ENCODE data around the gene SYPL1. TPM values are rescaled to one million over a fixed set of nuclear protein-coding genes. Genes with fewer than 3 reads are reported as not detected.

The SYPL1 gene
- total and polyA plus RNA-seq, 9 of the 15 experiments (the other 6 are each of a cell fraction or from before 2014, with no cell fraction given), result 23.8 to 214 (median 70.2) TPM

DNA sequence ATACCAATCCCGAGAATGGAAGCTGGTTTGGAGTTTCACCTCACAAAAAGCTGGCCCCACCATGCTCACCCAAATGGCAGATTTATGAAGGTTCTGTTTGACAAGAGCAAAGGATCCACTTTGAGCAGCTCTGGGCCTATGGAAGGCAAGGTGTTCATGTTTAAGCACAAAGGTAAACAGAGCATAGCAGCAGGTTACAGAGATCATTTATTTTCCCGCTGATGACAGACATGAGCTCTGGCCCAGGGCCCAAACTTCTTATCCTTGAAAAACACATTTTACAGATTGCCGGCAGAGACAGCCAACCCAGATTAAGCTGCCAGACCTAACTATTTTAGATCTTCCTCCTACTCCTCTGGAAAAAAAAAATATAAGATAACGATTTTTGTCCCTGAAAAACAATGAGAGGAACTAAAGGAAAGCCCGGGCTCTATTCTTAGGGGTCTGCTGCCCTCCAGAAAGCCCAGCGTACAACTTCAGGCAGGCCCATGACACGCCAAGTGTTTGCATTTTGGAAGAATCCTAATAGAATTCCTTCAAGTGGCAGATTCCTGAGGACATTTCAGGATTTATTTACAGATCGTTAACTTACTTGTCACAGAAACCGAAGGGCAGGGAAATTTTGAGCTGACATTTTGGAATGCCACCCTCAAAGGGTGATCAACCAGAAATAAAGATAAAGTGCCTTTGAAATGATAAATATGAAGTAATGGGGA is 40.0 kb downstream of the SYPL1 start (continued):
- TF ChIP-seq, protein P1, sequence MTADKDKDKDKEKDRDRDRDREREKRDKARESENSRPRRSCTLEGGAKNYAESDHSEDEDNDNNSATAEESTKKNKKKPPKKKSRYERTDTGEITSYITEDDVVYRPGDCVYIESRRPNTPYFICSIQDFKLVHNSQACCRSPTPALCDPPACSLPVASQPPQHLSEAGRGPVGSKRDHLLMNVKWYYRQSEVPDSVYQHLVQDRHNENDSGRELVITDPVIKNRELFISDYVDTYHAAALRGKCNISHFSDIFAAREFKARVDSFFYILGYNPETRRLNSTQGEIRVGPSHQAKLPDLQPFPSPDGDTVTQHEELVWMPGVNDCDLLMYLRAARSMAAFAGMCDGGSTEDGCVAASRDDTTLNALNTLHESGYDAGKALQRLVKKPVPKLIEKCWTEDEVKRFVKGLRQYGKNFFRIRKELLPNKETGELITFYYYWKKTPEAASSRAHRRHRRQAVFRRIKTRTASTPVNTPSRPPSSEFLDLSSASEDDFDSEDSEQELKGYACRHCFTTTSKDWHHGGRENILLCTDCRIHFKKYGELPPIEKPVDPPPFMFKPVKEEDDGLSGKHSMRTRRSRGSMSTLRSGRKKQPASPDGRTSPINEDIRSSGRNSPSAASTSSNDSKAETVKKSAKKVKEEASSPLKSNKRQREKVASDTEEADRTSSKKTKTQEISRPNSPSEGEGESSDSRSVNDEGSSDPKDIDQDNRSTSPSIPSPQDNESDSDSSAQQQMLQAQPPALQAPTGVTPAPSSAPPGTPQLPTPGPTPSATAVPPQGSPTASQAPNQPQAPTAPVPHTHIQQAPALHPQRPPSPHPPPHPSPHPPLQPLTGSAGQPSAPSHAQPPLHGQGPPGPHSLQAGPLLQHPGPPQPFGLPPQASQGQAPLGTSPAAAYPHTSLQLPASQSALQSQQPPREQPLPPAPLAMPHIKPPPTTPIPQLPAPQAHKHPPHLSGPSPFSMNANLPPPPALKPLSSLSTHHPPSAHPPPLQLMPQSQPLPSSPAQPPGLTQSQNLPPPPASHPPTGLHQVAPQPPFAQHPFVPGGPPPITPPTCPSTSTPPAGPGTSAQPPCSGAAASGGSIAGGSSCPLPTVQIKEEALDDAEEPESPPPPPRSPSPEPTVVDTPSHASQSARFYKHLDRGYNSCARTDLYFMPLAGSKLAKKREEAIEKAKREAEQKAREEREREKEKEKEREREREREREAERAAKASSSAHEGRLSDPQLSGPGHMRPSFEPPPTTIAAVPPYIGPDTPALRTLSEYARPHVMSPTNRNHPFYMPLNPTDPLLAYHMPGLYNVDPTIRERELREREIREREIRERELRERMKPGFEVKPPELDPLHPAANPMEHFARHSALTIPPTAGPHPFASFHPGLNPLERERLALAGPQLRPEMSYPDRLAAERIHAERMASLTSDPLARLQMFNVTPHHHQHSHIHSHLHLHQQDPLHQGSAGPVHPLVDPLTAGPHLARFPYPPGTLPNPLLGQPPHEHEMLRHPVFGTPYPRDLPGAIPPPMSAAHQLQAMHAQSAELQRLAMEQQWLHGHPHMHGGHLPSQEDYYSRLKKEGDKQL (CRISPR knock-in tag; IDR thresholded peaks at IDR 0.05; ENCODE audit: borderline replicate concordance), result no peak
- TF ChIP-seq PURB (CRISPR knock-in tag; IDR thresholded peaks at IDR 0.05; ENCODE audit: low read depth) (no peak), ZFX (CRISPR knock-in tag; IDR thresholded peaks at IDR 0.05) (peak; percentile 42; the same call in 1 of the 2 replicates), PHB2 (IDR thresholded peaks at IDR 0.05; ENCODE audit: low read depth) (peak; percentile 88; the same call in 1 of the 2 replicates)
- TF ChIP-seq, protein P2, sequence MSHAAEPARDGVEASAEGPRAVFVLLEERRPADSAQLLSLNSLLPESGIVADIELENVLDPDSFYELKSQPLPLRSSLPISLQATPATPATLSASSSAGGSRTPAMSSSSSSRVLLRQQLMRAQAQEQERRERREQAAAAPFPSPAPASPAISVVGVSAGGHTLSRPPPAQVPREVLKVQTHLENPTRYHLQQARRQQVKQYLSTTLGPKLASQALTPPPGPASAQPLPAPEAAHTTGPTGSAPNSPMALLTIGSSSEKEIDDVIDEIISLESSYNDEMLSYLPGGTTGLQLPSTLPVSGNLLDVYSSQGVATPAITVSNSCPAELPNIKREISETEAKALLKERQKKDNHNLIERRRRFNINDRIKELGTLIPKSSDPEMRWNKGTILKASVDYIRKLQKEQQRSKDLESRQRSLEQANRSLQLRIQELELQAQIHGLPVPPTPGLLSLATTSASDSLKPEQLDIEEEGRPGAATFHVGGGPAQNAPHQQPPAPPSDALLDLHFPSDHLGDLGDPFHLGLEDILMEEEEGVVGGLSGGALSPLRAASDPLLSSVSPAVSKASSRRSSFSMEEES (CRISPR knock-in tag; IDR thresholded peaks at IDR 0.05), result no peak
- TF ChIP-seq, protein P3, sequence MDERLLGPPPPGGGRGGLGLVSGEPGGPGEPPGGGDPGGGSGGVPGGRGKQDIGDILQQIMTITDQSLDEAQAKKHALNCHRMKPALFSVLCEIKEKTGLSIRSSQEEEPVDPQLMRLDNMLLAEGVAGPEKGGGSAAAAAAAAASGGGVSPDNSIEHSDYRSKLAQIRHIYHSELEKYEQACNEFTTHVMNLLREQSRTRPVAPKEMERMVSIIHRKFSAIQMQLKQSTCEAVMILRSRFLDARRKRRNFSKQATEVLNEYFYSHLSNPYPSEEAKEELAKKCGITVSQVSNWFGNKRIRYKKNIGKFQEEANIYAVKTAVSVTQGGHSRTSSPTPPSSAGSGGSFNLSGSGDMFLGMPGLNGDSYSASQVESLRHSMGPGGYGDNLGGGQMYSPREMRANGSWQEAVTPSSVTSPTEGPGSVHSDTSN (CRISPR knock-in tag; IDR thresholded peaks at IDR 0.05; ENCODE audit: low read depth), result peak; percentile 74
- TF ChIP-seq, protein P3 (tag; conservative IDR thresholded peaks at IDR 0.05; ENCODE audit: low read depth), result peak; percentile 100
- TF ChIP-seq, protein P4, sequence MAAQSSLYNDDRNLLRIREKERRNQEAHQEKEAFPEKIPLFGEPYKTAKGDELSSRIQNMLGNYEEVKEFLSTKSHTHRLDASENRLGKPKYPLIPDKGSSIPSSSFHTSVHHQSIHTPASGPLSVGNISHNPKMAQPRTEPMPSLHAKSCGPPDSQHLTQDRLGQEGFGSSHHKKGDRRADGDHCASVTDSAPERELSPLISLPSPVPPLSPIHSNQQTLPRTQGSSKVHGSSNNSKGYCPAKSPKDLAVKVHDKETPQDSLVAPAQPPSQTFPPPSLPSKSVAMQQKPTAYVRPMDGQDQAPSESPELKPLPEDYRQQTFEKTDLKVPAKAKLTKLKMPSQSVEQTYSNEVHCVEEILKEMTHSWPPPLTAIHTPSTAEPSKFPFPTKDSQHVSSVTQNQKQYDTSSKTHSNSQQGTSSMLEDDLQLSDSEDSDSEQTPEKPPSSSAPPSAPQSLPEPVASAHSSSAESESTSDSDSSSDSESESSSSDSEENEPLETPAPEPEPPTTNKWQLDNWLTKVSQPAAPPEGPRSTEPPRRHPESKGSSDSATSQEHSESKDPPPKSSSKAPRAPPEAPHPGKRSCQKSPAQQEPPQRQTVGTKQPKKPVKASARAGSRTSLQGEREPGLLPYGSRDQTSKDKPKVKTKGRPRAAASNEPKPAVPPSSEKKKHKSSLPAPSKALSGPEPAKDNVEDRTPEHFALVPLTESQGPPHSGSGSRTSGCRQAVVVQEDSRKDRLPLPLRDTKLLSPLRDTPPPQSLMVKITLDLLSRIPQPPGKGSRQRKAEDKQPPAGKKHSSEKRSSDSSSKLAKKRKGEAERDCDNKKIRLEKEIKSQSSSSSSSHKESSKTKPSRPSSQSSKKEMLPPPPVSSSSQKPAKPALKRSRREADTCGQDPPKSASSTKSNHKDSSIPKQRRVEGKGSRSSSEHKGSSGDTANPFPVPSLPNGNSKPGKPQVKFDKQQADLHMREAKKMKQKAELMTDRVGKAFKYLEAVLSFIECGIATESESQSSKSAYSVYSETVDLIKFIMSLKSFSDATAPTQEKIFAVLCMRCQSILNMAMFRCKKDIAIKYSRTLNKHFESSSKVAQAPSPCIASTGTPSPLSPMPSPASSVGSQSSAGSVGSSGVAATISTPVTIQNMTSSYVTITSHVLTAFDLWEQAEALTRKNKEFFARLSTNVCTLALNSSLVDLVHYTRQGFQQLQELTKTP (IDR thresholded peaks at IDR 0.05; ENCODE audit: low read depth in 1 of 2, partially characterized antibody in 2 of 2), result peak in 1 of 2 experiments; percentile 92

Measured in K562 (cell line).